RWPE2 (cell line): ENCODE data around the gene PLCL1.
"Not testable (repeated sequence)": the region's sequence is repeated elsewhere in the genome, so short reads cannot be mapped to it uniquely, and the experiment has no call there.

Source experiments
- ATAC-seq: fragments of 200-7000 bp; cut with Tn5 transposase; 3 replicates; pipeline ENCODE4 v1.9.1; 2021; ENCODE audit warnings: low read depth
- DNase-seq: peaks from one replicate; pipeline ENCODE4 v3.0.0-alpha.2; 2020; ENCODE audit warnings: low spot score
- H3K27ac ChIP-seq: fragments of 450-650 bp; 2 replicates; pipeline ENCODE4 v1.5.1; 2017; ENCODE audit warnings: mild to moderate bottlenecking; ENCODE audit not compliant: poor library complexity, severe bottlenecking
- H3K27me3 ChIP-seq: fragments of 250-450 bp; sonication (Bioruptor Pico); 2 replicates; pipeline ENCODE4 v1.5.1; 2021; ENCODE audit warnings: mild to moderate bottlenecking, moderate library complexity; ENCODE audit not compliant: insufficient read depth, poor library complexity, severe bottlenecking
- H3K36me3 ChIP-seq: fragments of 250-450 bp; sonication (Bioruptor Pico); 2 replicates; pipeline ENCODE4 v1.5.1; 2020; ENCODE audit warnings: low read depth, mild to moderate bottlenecking, moderate library complexity
- H3K4me1 ChIP-seq: fragments of 250-450 bp; sonication (Bioruptor Pico); 2 replicates; pipeline ENCODE4 v1.5.1; 2021; ENCODE audit warnings: mild to moderate bottlenecking, moderate library complexity; ENCODE audit not compliant: insufficient read depth, poor library complexity, severe bottlenecking
- H3K4me3 ChIP-seq: fragments of 250-450 bp; sonication (Bioruptor Pico); 2 replicates; pipeline ENCODE4 v1.5.1; 2021; ENCODE audit warnings: mild to moderate bottlenecking, moderate library complexity; ENCODE audit not compliant: severe bottlenecking
- H3K9me3 ChIP-seq: fragments of 250-450 bp; sonication (Bioruptor Pico); 2 replicates; pipeline ENCODE4 v1.5.1; 2021; ENCODE audit warnings: mild to moderate bottlenecking, moderate library complexity; ENCODE audit not compliant: severe bottlenecking
- TF ChIP-seq, protein P1 (sequence below): fragments of 450-650 bp; IDR thresholded peaks from one replicate; pipeline ENCODE4 v1.5.1; 2017; ENCODE audit warnings: mild to moderate bottlenecking, moderate library complexity; ENCODE audit not compliant: poor library complexity, severe bottlenecking

The PLCL1 gene

GRCh38 chr2:198012025-198012424 lies 207.6 kb downstream of the PLCL1 start:
- no peaks in the 10 kb centered on the region for H3K9me3 ChIP-seq
- H3K27ac ChIP-seq = no peak overlapping the region
- TF ChIP-seq, protein P1, sequence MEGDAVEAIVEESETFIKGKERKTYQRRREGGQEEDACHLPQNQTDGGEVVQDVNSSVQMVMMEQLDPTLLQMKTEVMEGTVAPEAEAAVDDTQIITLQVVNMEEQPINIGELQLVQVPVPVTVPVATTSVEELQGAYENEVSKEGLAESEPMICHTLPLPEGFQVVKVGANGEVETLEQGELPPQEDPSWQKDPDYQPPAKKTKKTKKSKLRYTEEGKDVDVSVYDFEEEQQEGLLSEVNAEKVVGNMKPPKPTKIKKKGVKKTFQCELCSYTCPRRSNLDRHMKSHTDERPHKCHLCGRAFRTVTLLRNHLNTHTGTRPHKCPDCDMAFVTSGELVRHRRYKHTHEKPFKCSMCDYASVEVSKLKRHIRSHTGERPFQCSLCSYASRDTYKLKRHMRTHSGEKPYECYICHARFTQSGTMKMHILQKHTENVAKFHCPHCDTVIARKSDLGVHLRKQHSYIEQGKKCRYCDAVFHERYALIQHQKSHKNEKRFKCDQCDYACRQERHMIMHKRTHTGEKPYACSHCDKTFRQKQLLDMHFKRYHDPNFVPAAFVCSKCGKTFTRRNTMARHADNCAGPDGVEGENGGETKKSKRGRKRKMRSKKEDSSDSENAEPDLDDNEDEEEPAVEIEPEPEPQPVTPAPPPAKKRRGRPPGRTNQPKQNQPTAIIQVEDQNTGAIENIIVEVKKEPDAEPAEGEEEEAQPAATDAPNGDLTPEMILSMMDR = no peak
- no peaks in the 10 kb centered on the region for H3K4me1 ChIP-seq
- ATAC-seq (no peak), DNase-seq (no peak)
- no peaks in the 10 kb centered on the region for H3K27me3 ChIP-seq
- no peak overlapping the region for H3K4me3 ChIP-seq
- no peaks in the 10 kb centered on the region for H3K36me3 ChIP-seq

GRCh38 chr2:198016243-198016642 lies 211.8 kb downstream of the PLCL1 start:
- no peak for ATAC-seq
- Histone ChIP-seq H3K4me1 (no peaks in the 10 kb centered on the region), H3K27me3 (no peaks in the 10 kb centered on the region), H3K9me3 (no peaks in the 10 kb centered on the region), H3K4me3 (no peak overlapping the region), H3K36me3 (no peaks in the 10 kb centered on the region), H3K27ac (no peak overlapping the region)
- TF ChIP-seq, protein P1 = no peak
- no peak for DNase-seq

DNA sequence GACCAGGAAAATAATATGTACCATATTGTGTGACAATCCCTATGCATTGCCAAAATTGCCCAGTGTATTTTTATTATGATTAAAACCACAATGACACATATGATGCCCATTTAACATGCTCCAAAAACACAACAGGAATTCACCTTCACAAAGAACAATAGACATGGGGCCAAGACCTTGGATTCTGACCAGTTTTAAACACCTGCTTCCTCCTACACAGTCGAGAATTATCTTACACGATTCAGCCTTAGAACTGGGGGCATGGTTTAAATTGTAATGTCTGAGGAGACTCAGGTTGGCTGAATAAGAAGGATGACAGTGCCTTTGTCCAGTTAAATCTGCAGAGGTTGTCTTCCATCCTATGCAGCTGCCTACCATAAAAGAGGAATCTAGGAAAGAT lies 212.7 kb downstream of the PLCL1 start:
- Histone ChIP-seq H3K9me3 (no peaks in the 10 kb centered on the region), H3K4me1 (no peaks in the 10 kb centered on the region), H3K27me3 (no peaks in the 10 kb centered on the region), H3K36me3 (no peaks in the 10 kb centered on the region), H3K4me3 (no peak overlapping the region), H3K27ac (no peak overlapping the region)
- ATAC-seq (no peak), DNase-seq (no peak)
- TF ChIP-seq, protein P1 = no peak

DNA sequence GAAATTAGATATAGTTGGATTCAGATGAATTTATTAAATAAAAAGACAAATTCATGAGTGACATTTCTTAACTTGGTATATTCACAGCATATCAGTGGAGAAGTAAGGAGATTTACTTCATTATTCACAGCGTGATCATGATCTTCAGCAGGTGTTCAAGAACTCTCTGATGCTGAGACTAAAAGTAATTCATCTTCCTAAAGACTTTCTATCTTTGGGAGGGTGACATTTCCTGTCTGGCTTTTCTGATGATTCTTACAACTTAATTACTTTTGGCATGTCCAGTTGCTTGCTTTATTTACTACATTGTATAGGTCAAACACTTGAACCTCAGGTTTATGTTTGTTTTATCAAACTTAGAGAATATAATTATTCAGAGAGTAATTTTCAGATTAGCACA lies 224.6 kb downstream of the PLCL1 start:
- Histone ChIP-seq H3K4me3 (no peak overlapping the region), H3K36me3 (no peaks in the 10 kb centered on the region), H3K4me1 (no peaks in the 10 kb centered on the region), H3K27ac (no peak overlapping the region), H3K9me3 (no peaks in the 10 kb centered on the region), H3K27me3 (no peaks in the 10 kb centered on the region)
- DNase-seq (no peak), ATAC-seq (no peak)
- TF ChIP-seq, protein P1 = no peak

DNA sequence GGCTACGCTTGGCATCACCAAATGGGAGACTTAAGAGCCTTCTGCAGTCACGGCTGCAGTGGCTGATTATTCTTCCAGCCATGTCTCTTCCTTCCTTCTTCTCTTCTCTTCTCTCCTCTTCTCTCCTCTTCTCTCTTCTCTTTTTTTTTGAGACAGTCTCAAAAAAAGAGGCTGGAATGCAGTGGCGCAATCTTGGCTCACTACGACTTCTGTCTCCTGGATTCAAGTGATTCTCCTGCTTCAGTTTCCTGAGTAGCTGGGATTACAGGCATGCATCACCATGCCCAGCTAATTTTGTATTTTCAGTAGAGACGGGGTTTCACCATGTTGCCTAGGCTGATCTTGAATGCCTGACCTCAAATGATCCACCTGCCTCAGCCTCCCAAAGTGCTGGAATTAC lies 225.2 kb downstream of the PLCL1 start:
- H3K9me3 ChIP-seq, H3K4me3 ChIP-seq, ATAC-seq, H3K4me1 ChIP-seq, DNase-seq, H3K27me3 ChIP-seq, H3K27ac ChIP-seq, H3K36me3 ChIP-seq: not testable (repeated sequence)
